DOHH2 (cell line): ENCODE measurements around the gene NPAS2.

Source experiments
- H3F3A ChIP-seq: fragments of 200-600 bp; sonication (generic), shearing (Covaris generic); 2 replicates; pipeline ENCODE4 v1.6.0; 2016; ENCODE audit warnings: antibody characterized with exemption, mild to moderate bottlenecking; ENCODE audit not compliant: control insufficient read depth, insufficient read depth
- H3K27ac ChIP-seq: fragments of 200-600 bp; sonication (generic); 2 replicates; pipeline ENCODE4 v1.5.1; 2014; ENCODE audit warnings: low read depth, mild to moderate bottlenecking, low read length, moderate library complexity
- H3K27me3 ChIP-seq: fragments of 200-600 bp; sonication (generic); 2 replicates; pipeline ENCODE4 v1.6.1; 2014; ENCODE audit warnings: mild to moderate bottlenecking, low read length, mixed read lengths; ENCODE audit not compliant: control insufficient read depth
- H3K36me3 ChIP-seq: fragments of 200-600 bp; sonication (generic); 2 replicates; pipeline ENCODE4 v1.6.1; 2014; ENCODE audit warnings: mild to moderate bottlenecking, low read length, moderate library complexity, mixed read lengths; ENCODE audit not compliant: control insufficient read depth
- H3K4me1 ChIP-seq: fragments of 200-600 bp; sonication (generic); 2 replicates; pipeline ENCODE4 v1.6.1; 2014; ENCODE audit warnings: mild to moderate bottlenecking, low read length, mixed read lengths; ENCODE audit not compliant: control insufficient read depth
- H3K4me2 ChIP-seq: fragments of 200-600 bp; sonication (generic); 2 replicates; pipeline ENCODE4 v1.6.0; 2014; ENCODE audit warnings: mild to moderate bottlenecking, low read length, moderate library complexity
- H3K4me3 ChIP-seq: fragments of 200-600 bp; sonication (generic); 2 replicates; pipeline ENCODE4 v1.5.1; 2014; ENCODE audit warnings: mild to moderate bottlenecking, low read length, mixed read lengths
- H3K79me2 ChIP-seq: fragments of 200-600 bp; sonication (generic); 2 replicates; pipeline ENCODE4 v1.6.1; 2014; ENCODE audit warnings: mild to moderate bottlenecking, low read length, mixed read lengths; ENCODE audit not compliant: control insufficient read depth
- H3K9me2 ChIP-seq: fragments of 200-600 bp; sonication (generic); replicated peaks from 2 replicates; pipeline ENCODE4 v1.6.1; 2014; ENCODE audit warnings: mild to moderate bottlenecking, low read length, mixed read lengths; ENCODE audit not compliant: control insufficient read depth
- H3K9me3 ChIP-seq: fragments of 200-600 bp; sonication (generic); 2 replicates; pipeline ENCODE4 v1.6.1; 2014; ENCODE audit warnings: antibody characterized with exemption, low read length, mixed read lengths; ENCODE audit not compliant: control insufficient read depth, insufficient read depth
- H4K20me1 ChIP-seq: fragments of 200-600 bp; sonication (generic); 2 replicates; pipeline ENCODE4 v1.6.0; 2014; ENCODE audit warnings: low read depth, mild to moderate bottlenecking, antibody characterized with exemption, low read length, moderate library complexity; ENCODE audit not compliant: control insufficient read depth, insufficient read depth
- CTCF ChIP-seq: fragments of 200-600 bp; sonication (generic); IDR thresholded peaks from one replicate; pipeline ENCODE4 v1.5.1; 2014; ENCODE audit warnings: antibody characterized with exemption, mild to moderate bottlenecking, low read depth, low read length; ENCODE audit not compliant: poor library complexity, severe bottlenecking
- EZH2phosphoT487 ChIP-seq: fragments of 200-600 bp; sonication (generic); IDR thresholded peaks from 2 replicates; pipeline ENCODE4 v1.6.1; 2017; ENCODE audit warnings: borderline replicate concordance, mild to moderate bottlenecking, antibody characterized with exemption, low read length, moderate library complexity, mixed read lengths

Gene NPAS2

GRCh38 chr2:100990650-100991403 lies 170.9 kb downstream of the NPAS2 start:
- no peak overlapping the region for H3K27ac ChIP-seq
- TF ChIP-seq CTCF (no peak), EZH2phosphoT487 (no peak)
- no peaks in the 10 kb centered on the region for H3K36me3 ChIP-seq
- no peaks in the 10 kb centered on the region for H3F3A ChIP-seq
- H3K4me1 ChIP-seq = no peaks in the 10 kb centered on the region
- no peaks in the 10 kb centered on the region for H4K20me1 ChIP-seq
- no peaks in the 10 kb centered on the region for H3K9me2 ChIP-seq
- H3K27me3 ChIP-seq = no peaks in the 10 kb centered on the region
- no peak overlapping the region for H3K4me3 ChIP-seq
- H3K79me2 ChIP-seq = no peaks in the 10 kb centered on the region
- H3K9me3 ChIP-seq = no peaks in the 10 kb centered on the region
- no peak overlapping the region for H3K4me2 ChIP-seq

DNA sequence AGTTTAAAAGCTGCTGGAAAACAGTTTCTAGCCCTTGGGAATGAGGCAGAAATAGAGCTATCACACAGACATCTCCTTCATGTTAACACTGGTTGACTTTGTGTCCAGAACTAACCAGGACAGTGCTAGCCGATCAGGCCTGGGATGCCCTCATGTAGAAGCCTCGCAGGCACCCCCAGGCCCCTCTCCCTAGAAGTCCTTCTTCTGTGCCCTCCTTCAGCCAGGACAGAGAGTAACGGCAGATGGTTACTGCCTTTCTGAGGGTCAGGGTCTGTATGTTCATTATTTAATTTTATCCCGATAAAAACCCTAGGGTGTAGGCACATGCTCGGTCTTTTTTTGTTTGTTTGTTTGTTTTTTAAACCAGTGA lies 171.4 kb downstream of the NPAS2 start:
- Histone ChIP-seq H3F3A (no peaks in the 10 kb centered on the region), H3K36me3 (no peaks in the 10 kb centered on the region)
- TF ChIP-seq CTCF = no peak
- no peak for TF ChIP-seq EZH2phosphoT487

GRCh38 chr2:100992262-100992661 lies 172.3 kb downstream of the NPAS2 start:
- TF ChIP-seq EZH2phosphoT487 = no peak
- no peak for TF ChIP-seq CTCF
- Histone ChIP-seq H3F3A (no peaks in the 10 kb centered on the region), H3K4me1 (no peaks in the 10 kb centered on the region), H3K4me3 (no peak overlapping the region), H3K27me3 (no peaks in the 10 kb centered on the region), H4K20me1 (no peaks in the 10 kb centered on the region), H3K27ac (no peak overlapping the region), H3K9me3 (no peaks in the 10 kb centered on the region), H3K36me3 (no peaks in the 10 kb centered on the region), H3K79me2 (no peaks in the 10 kb centered on the region), H3K9me2 (no peaks in the 10 kb centered on the region), H3K4me2 (no peak overlapping the region)

More for the DNA sequence above, 171.4 kb downstream of the NPAS2 start:
- no peaks in the 10 kb centered on the region for H3K4me1 ChIP-seq
- H3K9me3 ChIP-seq = no peaks in the 10 kb centered on the region
- H3K27me3 ChIP-seq = no peaks in the 10 kb centered on the region
- H3K4me3 ChIP-seq = no peak overlapping the region
- H3K27ac ChIP-seq = no peak overlapping the region
- no peaks in the 10 kb centered on the region for H3K79me2 ChIP-seq
- no peaks in the 10 kb centered on the region for H4K20me1 ChIP-seq
- H3K4me2 ChIP-seq = no peak overlapping the region
- no peaks in the 10 kb centered on the region for H3K9me2 ChIP-seq
